GM12891 (cell line): ENCODE measurements around the gene PPHLN1.
A peak's percentile ranks its signal among the peaks of the same experiment; 100 is the strongest.

Experiments used
- DNase-seq: peaks from one replicate; pipeline ENCODE4 v3.0.0; 2011; ENCODE audit warnings: low spot score; ENCODE audit not compliant: insufficient read length
- FAIRE-seq: peaks from 2 replicates; lab custom pipeline; 2011; peaks lifted over from hg19 to GRCh38; lab: Jason Lieb, UNC
- PAX5 ChIP-seq: IDR thresholded peaks from 2 replicates; pipeline ENCODE4 v1.6.1; 2011; ENCODE audit warnings: low read length, moderate library complexity, mild to moderate bottlenecking; ENCODE audit not compliant: insufficient read depth, severe bottlenecking
- POLR2A ChIP-seq: IDR thresholded peaks from 2 replicates; pipeline ENCODE4 v1.6.1; 2011; ENCODE audit warnings: low read depth, low read length, control low read depth
- POLR2AphosphoS5 ChIP-seq: IDR thresholded peaks from 2 replicates; pipeline ENCODE4 v1.6.1; 2011; ENCODE audit warnings: low read depth, low read length, control low read depth
- POU2F2 ChIP-seq: IDR thresholded peaks from 2 replicates; pipeline ENCODE4 v1.6.1; 2011; ENCODE audit warnings: low read depth, mild to moderate bottlenecking, control low read depth, low read length, moderate library complexity
- SPI1 ChIP-seq: IDR thresholded peaks from 2 replicates; pipeline ENCODE4 v1.6.1; 2011; ENCODE audit warnings: low read depth, low read length, control low read depth
- TAF1 ChIP-seq: IDR thresholded peaks from 2 replicates; pipeline ENCODE4 v1.6.1; 2011; ENCODE audit warnings: low read depth, low read length, control low read depth

PPHLN1 gene

DNA sequence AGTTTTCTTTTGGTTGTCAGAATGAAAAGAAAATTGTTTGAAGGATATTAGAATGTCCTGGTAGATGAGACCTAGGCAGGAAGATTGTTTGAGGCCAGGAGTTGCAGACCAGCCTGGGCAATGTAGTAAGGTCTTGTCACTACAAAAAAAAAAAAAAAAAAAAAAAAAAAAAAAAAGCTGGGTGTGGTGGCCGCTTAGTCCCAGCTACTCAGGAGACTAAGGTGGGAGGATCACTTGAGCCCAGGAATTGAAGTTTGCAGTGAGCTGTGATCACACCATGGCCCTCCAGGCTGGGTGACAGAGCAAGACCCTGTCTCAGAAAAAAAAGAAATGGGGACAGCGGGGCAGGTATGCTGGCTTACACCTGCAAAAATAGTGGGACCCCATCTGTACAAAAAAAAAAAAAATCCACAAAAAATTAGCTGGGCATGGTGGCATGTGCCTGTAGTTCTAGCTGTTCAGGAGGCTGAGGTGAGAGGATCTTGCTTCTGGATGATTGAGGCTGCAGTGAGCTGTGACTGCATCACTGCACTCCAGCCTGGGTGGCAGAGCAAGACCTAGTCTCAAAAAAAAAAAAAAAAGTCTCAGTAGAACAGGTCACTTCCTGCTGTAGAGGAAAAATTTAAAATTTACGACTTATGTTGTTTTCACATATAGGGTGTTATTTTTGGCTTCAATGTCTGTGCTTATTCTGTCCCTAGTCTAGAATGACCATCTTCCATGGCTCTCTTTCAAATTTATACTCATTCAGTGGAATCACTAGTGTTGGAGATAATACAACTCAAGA is 70.7 kb downstream of the PPHLN1 start:
- DNase-seq: no peak

DNA sequence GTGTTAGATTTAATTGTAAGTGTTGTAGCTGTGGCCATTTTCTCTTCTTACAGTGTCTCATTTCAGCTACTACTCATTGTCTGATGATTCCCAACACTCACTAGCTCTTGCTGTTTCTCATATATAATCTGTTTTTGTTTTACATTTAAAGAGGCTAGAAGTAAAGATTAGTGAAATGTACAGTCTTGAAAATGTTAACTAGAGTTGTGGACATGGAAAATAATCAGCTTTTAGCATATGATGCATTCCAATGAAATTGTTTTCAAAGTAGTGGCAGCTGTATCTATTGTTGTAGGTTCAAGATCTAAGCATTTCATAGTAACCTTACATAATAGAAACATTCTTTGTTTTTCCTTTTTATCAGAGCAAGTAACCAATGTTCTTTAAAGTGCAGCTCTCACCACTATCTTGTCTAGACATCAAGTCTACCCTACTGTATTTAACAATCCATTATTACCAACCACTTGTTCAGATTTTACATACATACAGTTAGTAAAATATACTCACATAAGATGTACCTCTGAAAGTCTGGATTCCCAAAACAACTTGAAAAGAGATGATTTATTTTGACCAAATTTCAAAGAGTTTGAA is 76.9 kb downstream of the PPHLN1 start:
- FAIRE-seq (no peak), DNase-seq (no peak)
- TF ChIP-seq TAF1 (no peak), POLR2AphosphoS5 (no peak), SPI1 (no peak), PAX5 (no peak), POLR2A (no peak), POU2F2 (no peak)

More for the DNA sequence above, 70.7 kb downstream of the PPHLN1 start:
- FAIRE-seq: peak; percentile 52
- no peak for TF ChIP-seq PAX5
- no peak for TF ChIP-seq POLR2AphosphoS5
- no peak for TF ChIP-seq SPI1
- no peak for TF ChIP-seq POU2F2
- no peak for TF ChIP-seq POLR2A
- TF ChIP-seq TAF1: no peak

- no peak for DNase-seq
- no peak for TF ChIP-seq SPI1
- no peak for TF ChIP-seq POLR2AphosphoS5
- no peak for TF ChIP-seq TAF1
- TF ChIP-seq POU2F2: no peak
- TF ChIP-seq PAX5: no peak
- no peak for TF ChIP-seq POLR2A
- peak; percentile 40 for FAIRE-seq
Observed at GRCh38 chr12:42407306-42407705, 81.3 kb downstream of the PPHLN1 start.

DNA sequence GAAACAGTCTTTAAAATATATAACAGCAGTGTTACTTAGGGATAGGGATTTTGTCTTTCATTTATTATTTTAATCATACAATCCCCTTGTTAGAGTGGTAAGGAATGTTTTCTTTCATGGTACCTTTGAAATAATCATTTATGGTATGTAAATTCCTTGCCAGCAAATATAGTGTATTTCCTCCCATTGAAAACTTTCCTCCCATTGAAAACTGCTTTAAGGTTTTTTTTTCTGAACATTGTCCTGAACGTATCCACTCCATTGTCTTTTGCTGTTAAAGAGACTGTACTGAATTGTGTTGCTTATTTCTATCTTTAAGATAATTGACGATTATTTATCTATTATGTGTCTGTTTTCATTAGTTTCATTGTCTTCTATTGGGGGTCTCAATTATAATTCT is 83.5 kb downstream of the PPHLN1 start:
- no peak for TF ChIP-seq SPI1
- no peak for TF ChIP-seq POLR2A
- no peak for TF ChIP-seq POU2F2
- TF ChIP-seq TAF1: no peak
- FAIRE-seq (no peak), DNase-seq (no peak)

DNA sequence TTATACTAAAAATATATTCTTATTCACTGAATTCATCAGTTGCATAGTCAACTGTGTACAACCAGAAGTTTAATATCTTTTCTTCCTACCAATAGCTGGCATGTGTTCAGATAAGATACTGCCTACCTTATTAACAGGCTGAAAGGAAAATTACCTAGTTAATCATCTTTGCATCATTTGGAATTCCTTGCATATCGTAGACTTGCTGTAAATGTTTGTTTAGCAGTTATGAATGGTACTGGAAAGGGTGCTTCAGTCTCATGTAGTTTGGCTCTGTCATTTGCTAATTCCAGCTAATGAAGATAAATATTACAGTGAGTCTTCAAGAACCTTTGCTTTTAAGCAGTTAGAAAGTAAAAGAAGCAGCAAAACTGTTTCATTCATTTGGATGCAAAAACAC is 84.4 kb downstream of the PPHLN1 start:
- no peak for DNase-seq
- no peak for TF ChIP-seq POU2F2
- TF ChIP-seq TAF1: no peak
- no peak for TF ChIP-seq SPI1
- TF ChIP-seq PAX5: no peak
- FAIRE-seq: no peak

DNA sequence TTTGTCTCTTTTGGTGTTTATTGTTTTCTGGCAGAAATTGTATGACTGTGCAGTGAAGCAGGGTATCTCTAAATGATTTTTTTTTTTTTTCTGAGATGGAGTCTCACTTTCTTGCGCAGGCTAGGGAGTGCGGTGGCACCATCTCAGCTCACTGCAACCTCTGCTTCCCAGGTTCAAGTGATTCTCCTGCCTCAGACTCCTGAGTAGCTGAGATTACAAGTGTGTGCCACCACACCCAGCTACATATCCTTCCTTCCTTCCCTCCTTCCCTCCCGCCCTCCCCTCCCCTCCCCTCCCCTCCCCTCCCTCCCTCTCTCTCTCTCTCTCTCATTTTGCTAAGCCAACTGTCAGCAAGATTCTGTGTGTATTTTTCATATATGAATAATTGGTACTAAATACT is 94.4 kb downstream of the PPHLN1 start:
- TF ChIP-seq POLR2AphosphoS5 (no peak), POLR2A (no peak), TAF1 (no peak), SPI1 (no peak), POU2F2 (no peak), PAX5 (no peak)
- no peak for FAIRE-seq
- DNase-seq: no peak

DNA sequence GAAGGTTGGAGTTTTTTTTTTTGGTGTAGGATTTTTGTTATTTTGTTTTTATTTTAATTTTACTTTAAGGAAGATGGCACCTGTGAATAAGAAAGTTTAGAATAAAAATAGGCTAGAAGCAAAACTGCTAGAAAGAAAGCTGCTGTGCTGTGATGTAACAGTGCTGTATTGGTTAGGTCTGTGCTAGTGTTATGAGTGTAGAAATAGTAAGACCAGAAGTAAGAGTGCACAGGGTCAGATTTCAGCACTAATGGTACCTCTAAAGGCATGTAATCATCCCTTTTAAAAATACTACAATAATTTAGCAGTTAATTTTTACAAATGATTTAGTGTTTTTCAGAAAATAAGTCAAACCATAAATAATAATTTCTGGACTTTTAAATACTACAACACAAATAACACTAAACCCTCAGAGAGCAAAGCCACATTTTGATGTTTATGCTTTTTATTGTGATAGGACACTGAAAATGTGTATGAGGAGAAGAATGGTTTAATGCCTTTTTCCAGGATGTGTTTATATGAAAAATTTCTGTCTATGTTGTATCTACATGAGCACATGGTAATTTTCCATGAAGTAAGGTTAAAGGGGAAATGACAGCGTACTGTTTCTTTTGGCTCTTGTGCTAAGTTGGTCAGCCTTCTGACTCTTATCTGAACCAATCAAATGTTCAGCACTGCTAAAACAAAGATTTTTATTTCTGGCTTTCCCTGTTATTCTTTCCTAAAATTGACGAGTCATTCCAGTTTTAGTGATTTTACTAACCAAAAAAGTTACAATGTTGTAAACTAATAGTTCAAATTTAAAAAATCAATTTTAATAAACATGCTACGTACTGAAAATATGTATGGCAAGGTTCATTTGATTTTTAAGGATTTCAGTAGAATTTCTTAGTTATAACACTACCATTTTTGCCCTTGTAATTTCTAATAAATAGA is 96.1 kb downstream of the PPHLN1 start:
- FAIRE-seq (peak; percentile 23), DNase-seq (peak; percentile 10)
- TF ChIP-seq PAX5: no peak
- no peak for TF ChIP-seq POLR2AphosphoS5
- TF ChIP-seq POLR2A: no peak
- TF ChIP-seq SPI1: no peak
- no peak for TF ChIP-seq TAF1
- TF ChIP-seq POU2F2: no peak

GRCh38 chr12:42422785-42423184 is 96.8 kb downstream of the PPHLN1 start:
- FAIRE-seq (peak; percentile 81), DNase-seq (no peak)
- no peak for TF ChIP-seq SPI1
- TF ChIP-seq POLR2AphosphoS5: no peak
- no peak for TF ChIP-seq POU2F2
- no peak for TF ChIP-seq POLR2A
- TF ChIP-seq TAF1: no peak
- no peak for TF ChIP-seq PAX5

DNA sequence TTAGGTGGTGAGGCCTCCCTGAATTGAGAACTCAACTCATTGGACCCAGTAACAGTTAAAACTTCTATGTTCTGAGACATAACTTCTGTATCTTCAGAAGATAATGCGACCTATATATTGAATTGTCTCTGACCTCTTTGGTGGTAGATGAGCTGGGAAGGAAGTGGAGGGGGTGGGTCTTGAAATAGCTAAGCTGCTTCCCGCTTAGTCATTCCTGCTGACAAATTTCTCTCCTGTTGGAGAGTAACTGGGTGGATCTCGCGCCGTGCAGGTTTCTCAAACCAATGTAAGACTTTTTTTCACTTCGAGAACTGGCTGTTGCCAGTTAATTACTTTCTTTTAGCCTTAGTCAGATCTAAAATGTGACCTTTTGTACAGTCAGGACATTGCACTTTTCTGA is 100.8 kb downstream of the PPHLN1 start:
- 0 out of 2 replicates have a peak, but pooled peaks have one; percentile 8 for TF ChIP-seq SPI1
- TF ChIP-seq TAF1: no peak
- FAIRE-seq (no peak), DNase-seq (no peak)
